Activated CD8-positive, alpha-beta memory T cell treated with anti-CD3 and anti-CD28 coated beads for 24 hours (primary cell): ENCODE measurements around the gene NPIPA8.
"Not testable (repeated sequence)": the region's sequence is repeated elsewhere in the genome, so short reads cannot be mapped to it uniquely, and the experiment has no call there.

ENCODE experiments used
- DNase-seq: peaks from one replicate; pipeline ENCODE4 v3.0.0-alpha.2; 2020

Gene NPIPA8

DNA sequence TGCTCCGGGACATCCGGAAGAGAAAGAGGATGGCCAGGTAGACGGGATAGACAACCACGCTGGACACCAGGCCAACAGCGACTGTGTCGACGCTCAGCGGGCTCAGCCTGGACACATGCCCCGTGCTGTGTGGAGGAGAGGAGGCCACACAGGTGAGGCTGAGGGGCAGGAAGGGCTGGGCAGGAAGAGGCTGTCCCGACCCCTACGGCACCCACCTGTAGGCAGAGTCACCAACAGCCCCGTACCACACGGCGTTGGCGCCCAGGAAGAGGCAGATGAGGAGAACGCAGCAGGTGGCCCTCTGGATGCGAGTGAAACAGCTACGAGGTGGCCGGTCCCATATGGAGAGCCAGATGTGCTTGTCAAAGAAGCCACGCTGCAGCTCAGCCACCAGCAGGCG is at the start of gene NPIPA8:
NPIPA8 (minus strand) TSS at position 101 of the 400 bp plus-strand sequence. CDS start 4,074 bp downstream, outside the sequence.
- not testable (repeated sequence) for DNase-seq

DNA sequence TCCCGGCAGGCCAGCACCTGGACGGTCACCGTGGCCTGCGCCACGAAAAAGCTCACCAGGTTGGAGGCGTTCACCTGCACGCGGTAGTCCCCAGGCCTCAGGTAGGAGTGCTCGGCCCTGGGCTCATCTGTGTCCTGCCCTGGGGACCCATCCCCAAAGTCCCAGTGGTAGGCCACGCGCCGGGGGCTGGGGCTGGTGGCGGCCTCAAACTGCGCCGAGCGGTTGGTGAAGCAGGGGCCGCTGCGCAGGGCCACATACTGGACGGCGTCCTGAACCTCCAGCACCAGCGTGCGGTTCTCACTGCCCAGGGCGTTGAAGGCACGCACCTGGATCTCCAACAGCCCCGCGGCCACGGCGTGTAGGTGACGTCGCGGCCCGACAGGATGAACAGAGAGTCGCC is 48.7 kb upstream of the NPIPA8 start:
- not testable (repeated sequence) for DNase-seq

DNA sequence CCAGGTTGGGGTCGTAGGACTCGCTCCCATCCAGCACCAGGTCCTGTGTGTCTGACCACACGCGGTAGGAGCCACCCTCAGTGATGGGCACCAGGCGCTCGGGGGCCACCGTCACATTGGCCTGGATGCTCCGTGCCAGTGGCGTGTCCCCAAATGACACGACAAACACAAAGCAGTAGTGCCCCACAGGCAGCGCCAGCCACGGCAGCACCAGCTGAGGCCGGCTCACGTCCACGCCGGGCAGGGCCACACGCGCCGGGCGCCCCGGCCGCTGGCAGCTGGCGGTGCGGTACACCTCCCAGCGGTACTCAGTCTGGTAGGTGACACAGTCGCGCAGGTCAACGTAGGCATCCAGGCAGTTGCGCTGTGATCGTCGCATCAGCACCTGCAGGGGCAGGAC is 48.3 kb upstream of the NPIPA8 start:
- not testable (repeated sequence) for DNase-seq

DNA sequence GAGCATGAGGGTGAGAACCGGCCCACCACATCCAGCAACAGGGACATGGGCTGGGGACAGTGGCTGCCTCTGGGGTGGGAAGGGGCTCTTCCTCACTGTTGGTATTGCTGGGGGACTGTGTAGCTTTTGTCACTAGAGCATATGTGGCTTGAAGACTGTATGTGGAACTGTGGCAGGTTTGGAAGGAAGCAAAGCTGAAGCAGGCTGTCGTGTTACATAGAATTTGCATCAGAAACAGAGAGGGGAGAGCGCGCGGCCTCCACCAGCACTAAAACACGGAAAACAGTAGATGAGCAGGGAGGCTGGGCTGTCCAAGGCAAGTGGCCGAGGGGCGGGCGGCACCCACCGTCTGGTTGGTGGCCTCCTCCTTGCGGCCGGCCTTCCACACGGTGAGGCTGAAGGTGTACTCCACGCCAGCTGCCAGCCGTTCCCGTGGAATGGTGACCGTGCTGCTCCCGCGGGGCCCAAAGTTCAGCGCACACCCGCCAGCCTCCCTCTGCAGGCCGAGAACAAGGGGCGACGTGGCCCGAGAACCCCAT is 47.6 kb upstream of the NPIPA8 start:
- not testable (repeated sequence) for DNase-seq

DNA sequence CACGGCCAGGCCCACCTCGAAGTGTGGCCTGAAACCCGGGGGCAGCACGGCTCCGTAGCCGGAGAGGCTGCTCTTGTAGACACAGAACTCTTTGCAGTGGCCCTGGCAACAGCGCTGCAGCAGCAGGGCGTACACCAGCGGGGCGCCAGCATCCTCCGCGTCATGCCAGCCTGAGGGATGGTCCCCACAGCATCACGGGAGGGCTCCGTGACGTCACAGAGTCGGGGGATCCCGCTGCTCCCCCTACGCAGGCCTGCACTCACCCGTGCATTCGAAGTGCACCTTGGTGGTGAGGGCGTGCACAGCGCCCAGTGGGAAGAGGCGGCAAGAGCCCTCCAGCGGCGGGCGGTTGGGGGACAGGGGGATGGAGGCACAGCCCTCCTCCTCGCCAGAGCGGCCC is 46.2 kb upstream of the NPIPA8 start:
- DNase-seq = not testable (repeated sequence)

DNA sequence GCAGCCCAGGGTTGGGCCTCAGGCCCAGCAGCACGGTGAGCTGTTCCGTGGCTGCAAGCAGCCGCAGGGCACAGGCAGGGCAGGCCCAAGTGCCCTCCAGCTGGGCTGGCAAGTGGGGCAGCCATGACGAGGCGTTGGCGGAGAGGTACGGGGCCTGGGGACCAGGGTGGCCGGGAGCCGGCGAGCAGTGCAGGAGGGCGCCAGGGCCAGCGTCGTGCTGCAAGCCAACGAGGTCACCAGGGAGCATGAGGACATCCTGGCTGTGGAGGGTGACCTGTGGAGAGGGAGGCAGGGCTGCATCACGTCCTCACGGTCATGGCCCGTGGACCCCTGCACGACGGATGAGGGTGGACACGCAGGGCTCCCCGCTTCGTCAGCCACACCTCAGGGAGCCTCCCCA is 11.2 kb upstream of the NPIPA8 start:
- not testable (repeated sequence) for DNase-seq

DNA sequence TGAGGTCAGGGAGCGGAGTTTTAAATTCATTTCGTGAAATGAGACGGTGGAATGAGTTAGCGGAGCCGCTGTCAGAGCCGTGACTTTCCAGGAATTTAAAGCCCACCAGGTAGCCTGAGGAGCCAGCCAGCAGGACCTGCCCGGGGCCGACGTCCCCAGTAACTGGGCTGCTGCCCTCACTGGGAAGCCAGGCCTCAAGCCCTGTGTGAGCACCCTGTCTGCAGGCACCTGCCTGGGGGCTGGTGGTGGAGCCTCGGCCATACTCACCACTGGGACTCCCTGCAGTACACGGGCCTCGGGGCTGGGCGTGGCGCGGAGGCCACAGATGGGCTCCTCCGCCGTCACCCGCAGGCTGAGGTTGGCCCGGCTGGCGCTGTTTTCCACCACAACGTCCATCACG is 10.5 kb upstream of the NPIPA8 start:
- not testable (repeated sequence) for DNase-seq

DNA sequence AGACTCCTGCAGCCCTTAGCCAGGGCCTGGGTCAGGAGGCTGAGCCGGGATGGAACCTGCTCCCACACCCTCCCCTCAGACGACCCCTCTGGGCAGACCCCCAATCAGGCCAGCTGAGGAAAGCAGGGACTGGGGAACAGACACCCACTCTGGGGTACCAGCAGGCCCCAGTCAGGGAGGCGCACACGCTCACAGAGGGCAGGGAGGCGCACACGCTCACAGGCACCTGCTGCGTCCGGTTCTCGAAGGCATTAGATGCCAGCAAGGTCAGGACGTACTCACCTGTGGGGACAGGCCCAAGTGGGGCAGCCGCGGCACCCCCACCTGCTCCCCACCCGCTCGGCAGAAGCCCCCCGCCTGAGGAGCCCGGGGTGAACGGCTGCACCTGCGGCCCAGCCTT is 8.1 kb upstream of the NPIPA8 start:
- DNase-seq = not testable (repeated sequence)

DNA sequence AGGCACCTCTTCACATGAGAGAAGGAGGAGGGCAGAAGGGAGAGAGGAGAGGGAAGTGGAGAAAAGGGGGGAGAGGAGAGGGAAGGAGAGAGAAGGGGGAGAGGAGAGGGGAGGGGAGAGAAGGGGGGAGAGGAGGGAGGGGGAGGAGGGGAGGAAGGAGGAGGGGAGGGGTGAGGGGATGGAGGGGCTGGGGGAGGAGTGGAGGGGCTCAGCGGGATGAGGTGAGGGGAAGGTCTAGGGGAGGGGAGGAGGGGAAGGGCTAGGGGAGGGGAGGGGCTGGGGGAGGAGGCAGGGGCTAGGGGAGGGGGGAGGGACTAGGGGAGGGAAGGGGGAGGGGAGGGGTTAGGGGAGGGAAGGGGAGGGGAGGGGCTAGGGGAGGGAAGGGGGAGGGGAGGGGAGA is 5.5 kb upstream of the NPIPA8 start:
- not testable (repeated sequence) for DNase-seq

DNA sequence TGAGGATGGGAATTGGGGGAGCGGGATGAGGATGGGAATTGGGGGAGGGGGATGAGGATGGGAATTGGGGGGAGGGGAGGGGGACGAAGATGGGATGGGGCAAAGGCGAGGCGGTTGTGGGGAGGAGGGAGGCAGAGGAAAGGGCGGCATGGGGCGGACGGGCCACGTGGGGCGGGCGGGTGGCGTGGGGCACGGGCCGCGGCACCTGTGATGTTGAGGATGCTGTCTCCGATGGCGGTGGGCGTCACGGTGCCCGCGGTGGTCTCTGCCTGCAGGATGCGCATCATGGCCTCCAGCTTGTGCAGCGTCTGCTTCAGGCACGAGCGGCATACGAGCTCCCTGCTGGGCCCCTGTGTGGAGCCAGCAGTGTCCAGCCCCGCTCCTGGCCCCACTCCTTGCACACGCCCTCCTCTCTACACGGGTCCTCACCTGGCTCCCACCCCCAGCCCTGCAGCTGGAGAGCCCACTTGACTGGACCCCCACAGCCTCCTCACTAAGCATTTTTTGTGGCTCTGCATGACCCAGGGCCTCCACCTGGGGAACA is 5.0 kb upstream of the NPIPA8 start:
- not testable (repeated sequence) for DNase-seq

DNA sequence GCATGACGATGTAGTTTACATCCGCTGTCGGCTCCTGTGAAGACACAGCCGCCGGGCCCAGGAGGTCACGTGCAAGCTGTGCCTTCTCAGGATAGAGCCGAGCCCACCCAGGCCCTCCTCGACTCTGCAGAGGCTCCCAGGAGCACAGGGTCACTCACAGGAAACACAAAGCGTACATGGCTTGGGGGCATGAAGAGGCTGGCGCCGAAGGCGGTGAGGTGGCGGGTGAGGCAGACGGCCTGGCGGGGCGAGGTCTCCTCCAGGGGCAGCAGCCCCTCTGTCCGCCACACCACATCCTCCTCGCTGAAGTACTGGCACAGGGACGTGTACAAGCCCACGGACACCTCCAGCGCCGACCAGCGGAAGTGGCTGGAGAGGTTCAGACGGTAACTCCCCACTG is 2.7 kb upstream of the NPIPA8 start:
- not testable (repeated sequence) for DNase-seq

DNA sequence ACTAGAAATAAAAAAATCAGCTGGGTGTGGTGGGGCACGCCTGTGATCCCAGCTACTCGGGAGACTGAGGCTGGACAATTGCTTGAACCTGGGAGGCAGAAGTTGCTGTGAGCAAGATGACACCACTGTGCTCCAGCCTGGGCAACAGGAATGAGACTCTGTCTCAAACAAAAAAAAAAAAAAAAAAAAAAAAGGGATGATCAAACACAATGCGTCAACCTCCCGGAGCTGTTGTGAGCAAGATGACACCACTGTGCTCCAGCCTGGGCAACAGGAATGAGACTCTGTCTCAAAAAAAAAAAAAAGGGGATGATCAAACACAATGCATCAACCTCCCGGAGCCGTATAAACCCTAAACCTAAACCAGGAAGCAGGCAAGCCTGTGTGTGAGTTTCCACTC is 24.7 kb downstream of the NPIPA8 start:
- not testable (repeated sequence) for DNase-seq

DNA sequence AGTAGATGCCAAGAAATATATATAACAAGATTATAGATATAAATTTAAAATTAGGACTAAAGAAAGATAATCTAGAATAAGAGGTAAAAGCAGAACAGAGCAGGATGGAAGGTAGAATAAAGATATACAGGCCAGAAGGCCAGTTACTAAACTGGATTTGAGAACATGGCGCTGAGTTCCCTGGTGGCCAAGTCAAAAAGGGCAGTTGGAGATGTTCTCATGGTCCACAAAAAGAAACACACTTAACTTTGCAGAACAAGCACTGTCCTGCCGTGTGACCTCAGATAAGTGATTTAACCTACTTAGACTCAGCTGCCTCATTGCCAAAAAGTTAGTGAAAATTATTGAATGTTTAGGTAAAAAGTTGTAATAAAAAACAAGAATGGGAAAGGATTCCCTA is 27.4 kb downstream of the NPIPA8 start:
- not testable (repeated sequence) for DNase-seq

DNA sequence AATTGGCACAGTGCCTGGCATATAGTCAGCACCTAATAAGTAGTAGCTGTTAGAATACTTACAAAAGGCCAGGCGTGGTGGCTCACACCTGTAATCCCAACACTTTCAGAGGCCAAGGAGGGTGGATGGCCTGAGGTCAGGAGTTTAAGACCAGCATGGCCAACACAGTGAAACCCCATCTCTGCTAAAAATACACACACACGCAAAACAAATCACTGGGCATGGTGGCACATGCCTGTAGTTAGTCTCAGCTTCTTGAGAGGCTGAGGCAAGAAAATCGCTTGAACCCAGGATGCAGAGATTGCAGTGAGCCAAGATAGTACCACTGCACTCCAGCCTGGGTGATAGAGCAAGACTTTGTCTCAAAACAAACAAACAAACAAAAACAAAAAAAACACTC is 29.3 kb downstream of the NPIPA8 start:
- DNase-seq = not testable (repeated sequence)

DNA sequence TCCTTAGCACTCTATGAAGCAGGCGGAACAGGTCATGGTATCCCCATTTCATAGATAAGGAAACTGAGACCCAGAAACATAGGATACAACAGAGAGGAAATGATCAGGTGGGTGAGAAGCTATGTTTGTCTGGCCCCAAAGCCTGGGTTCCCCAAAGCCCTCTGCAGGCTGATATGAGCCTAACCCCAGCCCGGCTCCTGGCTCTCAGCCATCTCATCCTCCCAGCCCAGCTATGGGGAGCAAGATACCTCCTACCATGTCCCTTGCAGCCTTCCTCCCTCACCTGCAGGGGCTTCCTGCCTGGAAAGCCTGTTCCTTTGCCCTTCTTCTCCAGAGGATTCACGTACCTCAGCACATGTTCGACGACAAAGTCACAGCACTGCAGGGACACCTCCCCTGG is 30.5 kb downstream of the NPIPA8 start:
- DNase-seq = not testable (repeated sequence)

DNA sequence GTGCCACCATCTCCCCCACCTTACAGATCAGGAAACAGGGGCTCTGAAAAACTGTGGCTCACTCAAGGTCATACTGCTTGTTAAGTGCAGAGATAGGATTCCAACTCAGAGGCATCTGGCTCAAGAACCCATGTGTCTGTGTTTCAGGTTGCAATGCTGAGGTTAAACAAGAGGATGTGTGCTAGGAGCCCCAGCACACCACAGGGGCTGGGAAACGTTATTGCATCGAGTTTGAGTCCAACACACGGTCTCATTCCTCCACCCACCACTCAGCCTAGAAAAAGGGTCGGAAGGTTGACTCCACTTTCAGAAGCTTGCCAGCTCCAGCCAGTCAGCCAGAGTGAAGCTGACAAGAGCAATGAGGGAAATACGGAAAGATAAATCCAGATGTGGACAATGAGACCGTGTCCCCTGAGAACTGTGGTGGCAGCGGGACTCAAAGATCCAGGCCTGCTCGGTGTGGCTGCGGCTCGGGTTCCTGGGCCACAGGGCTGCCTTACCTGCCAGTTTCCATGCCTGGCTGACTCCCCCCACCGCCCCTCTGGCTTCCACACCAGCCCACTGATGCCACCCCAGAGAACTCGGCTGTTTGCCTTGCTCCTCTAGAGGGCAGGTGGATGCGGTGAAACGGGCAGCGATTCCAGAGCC is 33.4 kb downstream of the NPIPA8 start:
- not testable (repeated sequence) for DNase-seq

DNA sequence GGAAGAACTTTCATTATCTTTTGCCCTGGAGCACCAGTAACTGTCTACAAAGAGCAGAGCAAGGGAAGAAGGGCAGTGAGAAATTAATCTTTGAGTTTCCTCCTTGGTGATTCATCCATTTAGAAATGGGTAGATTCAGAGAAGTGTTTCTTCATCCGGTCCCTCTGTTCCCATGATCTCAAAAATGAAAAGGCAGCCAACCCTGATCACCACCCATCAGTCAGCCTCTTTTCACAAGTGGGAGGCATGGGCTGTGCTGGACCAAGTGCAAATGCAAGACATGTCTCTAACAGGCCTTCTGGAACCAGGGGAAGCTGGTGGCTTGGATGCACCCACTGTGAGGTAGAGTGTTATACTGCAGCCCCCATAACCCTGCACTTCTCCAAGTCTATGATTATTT is 38.8 kb downstream of the NPIPA8 start:
- not testable (repeated sequence) for DNase-seq

DNA sequence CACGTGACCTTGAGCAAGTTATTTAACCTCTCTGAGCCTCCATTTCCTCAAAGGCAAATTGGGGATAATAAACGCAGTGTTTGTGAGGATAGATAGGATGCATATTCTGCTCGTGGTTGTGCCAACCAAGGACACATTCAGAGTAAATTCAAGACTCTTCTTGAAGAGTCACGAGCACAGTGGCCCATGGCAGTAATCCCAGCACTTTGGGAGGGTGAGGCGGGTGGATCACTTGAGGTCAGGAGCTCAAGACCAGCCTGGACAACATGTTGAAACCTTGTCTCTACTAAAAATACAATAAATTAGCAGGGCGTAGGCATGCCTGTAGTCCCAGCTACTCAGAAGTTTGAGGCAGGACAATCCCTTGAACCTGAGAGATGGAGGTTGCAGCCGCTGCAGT is 39.6 kb downstream of the NPIPA8 start:
- DNase-seq = not testable (repeated sequence)

DNA sequence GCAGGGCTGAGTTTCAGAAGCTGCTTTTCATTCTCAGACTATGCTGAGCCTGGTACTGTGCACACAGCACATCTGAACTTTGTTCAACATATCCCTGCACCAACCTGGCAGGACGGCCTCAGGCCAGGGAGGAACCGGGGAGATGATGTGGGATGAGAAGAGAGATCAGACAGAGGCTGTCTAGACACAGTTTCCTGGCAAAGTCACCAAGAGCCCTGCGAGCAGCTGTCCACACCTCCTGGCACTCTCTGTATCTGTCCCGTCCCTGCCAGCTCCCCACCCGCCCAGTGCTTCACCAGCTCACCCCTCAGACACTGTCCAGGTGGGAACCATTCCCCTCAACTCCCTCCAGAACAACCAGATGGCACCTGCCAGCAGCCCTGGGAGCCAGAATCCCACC is 42.2 kb downstream of the NPIPA8 start:
- not testable (repeated sequence) for DNase-seq

DNA sequence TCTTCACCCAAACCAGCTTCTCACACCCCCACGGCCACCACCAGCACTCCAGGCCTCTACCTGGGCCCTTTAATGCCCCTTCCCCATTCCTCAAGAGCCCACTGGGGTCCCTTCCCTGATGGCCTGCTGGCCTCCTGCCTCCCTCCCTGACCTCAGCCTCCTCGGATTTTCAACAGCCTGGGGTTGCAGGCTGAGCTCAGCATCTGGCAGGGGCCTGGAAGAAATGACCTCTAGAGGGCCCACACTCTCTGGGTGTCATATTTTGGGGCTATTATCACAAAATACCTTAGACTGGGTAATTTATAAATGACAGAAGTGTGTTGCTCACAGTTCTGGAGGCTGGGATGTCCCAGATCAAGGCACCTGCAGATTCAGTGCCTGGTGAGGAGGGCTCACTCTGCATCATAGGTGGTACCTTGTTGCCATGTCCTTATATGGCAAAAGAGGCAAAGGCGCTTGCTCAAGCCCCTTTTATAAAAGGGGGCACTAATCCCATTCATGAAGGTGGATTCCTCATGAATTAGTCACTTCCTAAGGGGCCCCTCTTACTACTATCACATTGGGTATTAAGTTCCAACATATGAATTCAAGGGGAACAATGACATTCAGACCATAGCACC is 43.1 kb downstream of the NPIPA8 start:
- not testable (repeated sequence) for DNase-seq

DNA sequence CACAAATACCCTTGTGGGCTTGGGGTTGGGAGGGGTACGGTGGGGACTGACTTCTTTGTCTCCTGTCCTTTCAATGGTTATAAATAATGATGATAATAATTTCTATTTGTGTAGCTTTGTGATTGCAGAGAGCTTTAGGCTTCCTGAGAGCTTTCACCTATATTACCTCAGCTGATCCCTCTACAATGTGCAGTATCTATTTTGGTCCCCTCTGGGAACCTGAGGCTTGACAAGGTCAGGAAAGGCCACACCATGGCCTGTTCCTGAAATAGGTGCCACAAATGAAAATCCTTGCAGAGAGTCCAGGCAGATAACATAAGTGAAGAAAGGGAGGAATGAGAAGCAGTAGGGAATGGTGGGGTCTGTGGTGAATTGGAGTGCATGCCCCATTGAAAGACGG is 45.6 kb downstream of the NPIPA8 start:
- DNase-seq = not testable (repeated sequence)

DNA sequence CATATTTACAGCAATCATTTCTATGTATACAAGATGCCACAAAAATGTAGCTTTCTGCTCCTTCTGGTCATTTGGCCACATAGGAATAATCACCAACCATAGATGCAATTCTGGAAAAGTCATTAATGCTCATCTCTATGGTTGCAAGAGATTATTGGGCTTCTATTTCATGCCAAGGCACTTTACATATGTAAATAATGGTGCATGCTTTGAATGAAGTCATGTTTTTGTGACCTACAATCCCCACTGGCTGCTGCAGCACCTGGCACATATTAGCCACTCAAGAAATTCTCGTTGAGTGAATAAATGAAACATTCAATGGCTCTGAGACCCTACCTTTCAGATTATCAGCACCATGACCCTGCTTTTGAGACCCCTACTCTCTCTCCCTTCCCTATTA is 50.2 kb downstream of the NPIPA8 start:
- DNase-seq = not testable (repeated sequence)

DNA sequence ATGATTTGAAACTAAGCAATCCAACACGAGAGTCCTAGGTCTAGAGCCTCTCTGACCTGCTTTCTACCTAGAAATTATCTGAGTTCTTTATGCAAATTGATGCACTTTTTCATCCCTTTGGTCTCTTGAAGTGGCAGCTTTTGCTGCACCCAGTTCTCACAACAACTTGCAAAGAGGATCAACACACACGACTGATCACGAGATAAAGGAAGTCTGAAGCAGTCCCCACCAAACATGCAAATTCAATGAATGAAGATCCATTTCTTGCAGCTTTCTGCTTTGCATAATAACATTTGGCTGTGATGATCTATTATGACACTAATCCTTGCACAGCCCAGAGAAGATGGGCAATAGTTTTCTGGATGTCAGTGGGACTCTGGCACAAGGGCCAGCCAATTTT is 56.2 kb downstream of the NPIPA8 start:
- DNase-seq = not testable (repeated sequence)

DNA sequence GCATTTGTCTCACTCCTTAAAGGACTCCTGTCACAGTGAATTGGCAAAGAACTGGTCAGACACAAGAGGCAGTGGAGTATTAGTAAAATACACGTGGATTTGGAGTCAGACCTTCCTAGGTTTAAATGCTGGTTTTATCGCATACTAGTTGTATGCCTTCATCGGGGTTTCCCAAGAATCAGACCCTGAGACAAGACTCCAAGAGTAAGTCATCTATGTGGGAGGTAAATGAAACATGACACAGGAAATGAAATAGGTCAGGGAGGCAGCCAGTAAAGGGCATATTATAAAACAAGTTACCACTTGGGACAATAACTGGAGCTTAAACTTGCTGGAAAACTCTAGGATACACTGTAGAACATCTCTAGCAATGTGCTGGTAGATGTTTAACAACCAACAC is 59.8 kb downstream of the NPIPA8 start:
- not testable (repeated sequence) for DNase-seq
